Osteocyte (in vitro differentiated cells): Measurements from ENCODE around the gene LKAAEAR1. TPM values are rescaled to one million over a fixed set of nuclear protein-coding genes. Genes with fewer than 3 reads are reported as not detected.

Experiments used
- DNase-seq: peaks from one replicate; pipeline ENCODE4 v3.0.0; 2021; ENCODE audit warnings: mixed read lengths; ENCODE audit not compliant: unreplicated experiment; ENCODE audit errors: extremely low spot score
- H3K27ac Mint-ChIP-seq: one replicate; pipeline ENCODE4 v1.8.0; 2021; ENCODE audit warnings: mild to moderate bottlenecking, mixed read lengths; ENCODE audit not compliant: unreplicated experiment
- H3K27me3 Mint-ChIP-seq: one replicate; pipeline ENCODE4 v1.8.0; 2021; ENCODE audit warnings: mixed read lengths; ENCODE audit not compliant: unreplicated experiment
- H3K36me3 Mint-ChIP-seq: one replicate; pipeline ENCODE4 v1.8.0; 2021; ENCODE audit warnings: mixed read lengths; ENCODE audit not compliant: unreplicated experiment
- H3K4me1 Mint-ChIP-seq: one replicate; pipeline ENCODE4 v1.8.0; 2021; ENCODE audit warnings: mixed read lengths; ENCODE audit not compliant: unreplicated experiment
- H3K4me3 Mint-ChIP-seq: one replicate; pipeline ENCODE4 v1.8.0; 2021; ENCODE audit warnings: mild to moderate bottlenecking, moderate library complexity, mixed read lengths; ENCODE audit not compliant: unreplicated experiment
- H3K9me3 Mint-ChIP-seq: one replicate; pipeline ENCODE4 v1.8.0; 2021; ENCODE audit warnings: mixed read lengths; ENCODE audit not compliant: unreplicated experiment
- total RNA-seq: library from RNA; stranded (reverse); gene quantifications from 2 replicates; pipeline ENCODE4 v1.2.1, GENCODE V29; 2021
- TF ChIP-seq, protein P1 (sequence below): fragments of 200-600 bp; sonication (generic); IDR thresholded peaks from 2 replicates; pipeline ENCODE4 v1.5.0; 2021; ENCODE audit warnings: antibody characterized with exemption, mild to moderate bottlenecking, moderate library complexity

Gene LKAAEAR1
- total RNA-seq, 1 donor from 2014 or later, result not detected

DNA sequence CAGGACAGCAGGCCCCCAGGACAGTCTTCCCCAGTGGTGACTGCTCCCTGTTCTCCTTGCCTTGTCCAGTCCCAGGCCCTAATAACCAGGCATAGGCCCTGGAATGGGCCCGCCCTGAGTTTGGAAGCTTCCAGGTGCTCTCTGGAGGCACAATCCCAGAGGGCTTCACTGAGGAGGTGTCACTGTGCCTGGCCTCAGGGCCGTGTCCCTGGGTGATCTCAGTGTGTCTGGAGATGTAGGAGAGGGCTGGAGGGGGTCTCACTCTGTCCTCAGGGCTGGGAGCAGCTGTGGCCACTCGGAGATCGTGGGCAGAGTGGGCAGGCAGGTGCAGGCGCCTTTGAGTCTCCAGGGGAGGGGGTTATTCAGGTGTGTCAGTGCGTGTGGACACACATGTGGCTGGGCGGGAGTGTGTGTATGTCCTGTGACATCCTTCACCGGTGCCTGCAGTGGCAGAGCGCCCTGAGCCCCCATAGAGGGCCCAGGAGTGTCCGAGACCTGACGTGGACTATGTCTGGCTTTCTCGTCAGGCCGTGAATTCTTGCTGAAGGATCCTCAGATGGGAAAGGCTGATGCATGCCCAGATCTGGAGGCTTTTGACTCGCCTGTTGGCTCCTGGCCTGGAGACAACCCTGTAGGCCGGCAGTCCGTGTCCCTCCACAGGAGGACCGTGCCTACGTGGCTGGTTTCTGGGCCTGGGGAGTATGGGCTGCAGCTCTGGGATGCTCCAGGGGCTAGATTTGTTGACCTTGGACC lies 28.7 kb upstream of the LKAAEAR1 start:
- Mint-ChIP-seq H3K36me3 (no peaks in the 10 kb centered on the region), H3K4me3 (no peak overlapping the region), H3K9me3 (no peaks in the 10 kb centered on the region), H3K27me3 (no peaks in the 10 kb centered on the region), H3K27ac (no peak overlapping the region), H3K4me1 (no peaks in the 10 kb centered on the region)
- peak; percentile 81 for DNase-seq
- TF ChIP-seq, protein P1, sequence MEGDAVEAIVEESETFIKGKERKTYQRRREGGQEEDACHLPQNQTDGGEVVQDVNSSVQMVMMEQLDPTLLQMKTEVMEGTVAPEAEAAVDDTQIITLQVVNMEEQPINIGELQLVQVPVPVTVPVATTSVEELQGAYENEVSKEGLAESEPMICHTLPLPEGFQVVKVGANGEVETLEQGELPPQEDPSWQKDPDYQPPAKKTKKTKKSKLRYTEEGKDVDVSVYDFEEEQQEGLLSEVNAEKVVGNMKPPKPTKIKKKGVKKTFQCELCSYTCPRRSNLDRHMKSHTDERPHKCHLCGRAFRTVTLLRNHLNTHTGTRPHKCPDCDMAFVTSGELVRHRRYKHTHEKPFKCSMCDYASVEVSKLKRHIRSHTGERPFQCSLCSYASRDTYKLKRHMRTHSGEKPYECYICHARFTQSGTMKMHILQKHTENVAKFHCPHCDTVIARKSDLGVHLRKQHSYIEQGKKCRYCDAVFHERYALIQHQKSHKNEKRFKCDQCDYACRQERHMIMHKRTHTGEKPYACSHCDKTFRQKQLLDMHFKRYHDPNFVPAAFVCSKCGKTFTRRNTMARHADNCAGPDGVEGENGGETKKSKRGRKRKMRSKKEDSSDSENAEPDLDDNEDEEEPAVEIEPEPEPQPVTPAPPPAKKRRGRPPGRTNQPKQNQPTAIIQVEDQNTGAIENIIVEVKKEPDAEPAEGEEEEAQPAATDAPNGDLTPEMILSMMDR, result no peak

DNA sequence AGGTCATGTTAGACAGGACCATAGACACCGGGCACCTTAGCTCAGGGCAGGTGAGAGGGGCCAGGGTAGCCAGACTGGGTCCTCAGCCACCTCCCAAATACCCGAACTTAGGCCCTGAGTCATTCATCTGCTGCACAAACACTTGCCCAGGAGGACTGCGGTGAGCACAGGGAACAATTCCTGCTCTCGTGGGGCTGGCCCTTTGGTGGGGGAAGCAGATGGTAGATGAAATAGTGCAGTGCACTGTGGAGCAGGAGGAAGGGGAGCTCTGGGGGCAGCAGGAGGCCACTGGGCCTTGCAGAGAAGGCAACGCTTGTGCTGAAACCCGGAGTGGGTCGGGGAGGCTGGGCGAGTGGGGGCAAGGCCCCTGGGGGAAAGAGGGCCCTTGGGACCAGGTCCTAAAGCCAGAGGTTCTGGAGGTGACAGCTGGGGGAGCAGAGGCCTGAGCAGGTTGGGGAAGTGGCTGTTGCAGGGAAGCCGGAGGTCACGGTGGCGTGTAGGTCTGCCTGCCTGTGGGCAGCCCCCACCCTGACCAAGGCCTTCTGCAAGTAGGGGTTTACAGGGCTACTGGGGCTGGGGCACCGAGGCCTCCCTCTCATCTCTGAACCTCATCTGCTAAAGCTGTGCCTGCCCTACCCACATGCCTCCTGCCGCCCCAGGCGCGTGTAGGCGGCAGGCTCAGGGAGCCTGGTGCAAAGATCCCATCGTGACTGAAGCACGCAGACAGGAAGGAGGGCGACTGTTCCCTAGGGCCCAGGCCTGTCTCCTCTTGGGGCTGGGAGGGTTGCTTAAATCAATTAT lies 27.8 kb upstream of the LKAAEAR1 start:
- Mint-ChIP-seq H3K9me3 (no peaks in the 10 kb centered on the region), H3K4me3 (no peak overlapping the region), H3K27me3 (no peaks in the 10 kb centered on the region), H3K36me3 (no peaks in the 10 kb centered on the region), H3K27ac (no peak overlapping the region), H3K4me1 (no peaks in the 10 kb centered on the region)
- TF ChIP-seq, protein P1, result no peak
- DNase-seq, result peak; percentile 67

DNA sequence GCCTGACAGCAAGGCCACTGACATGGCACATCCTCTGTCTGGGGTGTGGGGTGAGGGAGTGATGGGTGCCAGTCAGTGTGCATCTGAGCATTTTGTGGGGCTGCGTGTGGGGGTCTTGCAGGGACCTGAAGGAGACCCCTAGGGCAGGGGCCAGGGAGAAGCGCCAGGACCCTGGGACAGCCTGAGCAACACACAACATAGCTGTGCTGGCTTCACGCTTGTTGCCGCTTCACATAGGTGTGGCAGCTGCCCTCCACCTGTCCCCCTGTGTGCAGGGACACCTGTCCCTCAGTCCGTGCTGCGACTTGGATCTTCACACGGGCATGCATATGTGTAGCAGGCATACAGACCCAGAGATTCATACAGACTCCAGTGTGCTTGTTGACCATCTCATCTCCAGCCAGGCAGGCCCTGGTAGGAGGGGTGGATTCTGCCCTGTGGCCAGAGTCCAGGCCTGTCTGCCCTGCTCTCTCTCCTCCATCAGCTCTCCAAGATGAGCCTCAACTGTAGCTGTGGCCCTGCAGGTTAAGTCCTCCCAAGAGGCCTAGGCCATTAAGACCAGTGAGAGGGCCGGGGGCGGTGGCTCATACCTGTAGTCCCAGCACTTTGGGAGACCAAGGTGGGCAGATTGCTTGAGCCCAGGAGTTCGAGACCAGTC lies 26.3 kb upstream of the LKAAEAR1 start:
- H3K4me3 Mint-ChIP-seq, result no peak overlapping the region
- no peak overlapping the region for H3K27ac Mint-ChIP-seq
- H3K9me3 Mint-ChIP-seq, result no peaks in the 10 kb centered on the region
- peak; percentile 78 for DNase-seq
- H3K4me1 Mint-ChIP-seq, result no peaks in the 10 kb centered on the region
- TF ChIP-seq, protein P1, result no peak
- peaks cover 8% of the 10 kb centered on the region for H3K27me3 Mint-ChIP-seq
- H3K36me3 Mint-ChIP-seq, result no peaks in the 10 kb centered on the region

DNA sequence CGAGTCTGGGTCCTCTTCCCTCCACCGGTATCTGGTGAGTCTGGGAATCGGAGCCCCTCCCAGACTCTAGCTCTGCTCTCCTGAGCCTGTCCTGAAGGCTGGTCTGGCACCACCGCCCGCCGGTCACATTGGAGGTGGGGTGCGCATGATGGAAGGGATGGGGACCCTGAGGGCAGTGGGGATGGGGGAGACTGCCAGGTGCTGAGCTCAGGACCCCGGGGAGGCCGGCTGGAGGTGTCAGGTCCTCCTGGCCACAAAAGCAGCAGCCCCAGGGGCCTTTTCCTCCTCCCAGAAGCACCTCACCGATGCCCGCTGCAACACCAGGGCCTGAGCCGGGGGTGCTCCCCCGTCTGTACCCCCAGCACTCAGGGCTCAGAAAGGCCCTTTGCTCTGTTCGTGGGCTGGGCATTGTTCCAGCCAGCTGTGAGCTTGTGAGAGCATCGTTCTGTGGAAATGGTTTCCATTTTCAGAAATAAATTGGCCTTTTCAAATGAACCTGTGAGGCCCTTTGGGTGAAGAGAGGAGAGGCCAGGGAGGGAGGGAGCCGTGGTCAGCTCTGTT lies 25.7 kb upstream of the LKAAEAR1 start:
- TF ChIP-seq, protein P1, result no peak
- peak; percentile 79 for DNase-seq

More for the DNA sequence above, 25.7 kb upstream of the LKAAEAR1 start:
- Mint-ChIP-seq H3K4me1 (no peaks in the 10 kb centered on the region), H3K9me3 (no peaks in the 10 kb centered on the region), H3K27ac (no peak overlapping the region), H3K4me3 (no peak overlapping the region), H3K27me3 (peaks cover 8% of the 10 kb centered on the region), H3K36me3 (no peaks in the 10 kb centered on the region)
